HG02588 (cell line): Measurements from ENCODE around the gene MICAL2.

Experiments used
- ATAC-seq: cut with Tn5 transposase; IDR thresholded peaks from one replicate; pipeline ENCODE4 v1.9.1; 2021; ENCODE audit warnings: mild to moderate bottlenecking, moderate library complexity; ENCODE audit not compliant: unreplicated experiment

The MICAL2 gene

GRCh38 chr11:12223771-12224536, 113.6 kb downstream of the MICAL2 start:
- no peak for ATAC-seq

GRCh38 chr11:12224537-12224893, 114.1 kb downstream of the MICAL2 start:
- peak; percentile 96 for ATAC-seq

GRCh38 chr11:12225046-12225739, 114.8 kb downstream of the MICAL2 start:
- ATAC-seq: no peak

GRCh38 chr11:12226093-12226492, 115.7 kb downstream of the MICAL2 start:
- ATAC-seq: no peak

- no peak for ATAC-seq
These were observed 119.2 kb downstream of the MICAL2 start for GRCh38 chr11:12229450-12230229.

- ATAC-seq: no peak
These were observed 121.8 kb downstream of the MICAL2 start for GRCh38 chr11:12232160-12232559.

GRCh38 chr11:12232817-12233601, 122.6 kb downstream of the MICAL2 start:
- no peak for ATAC-seq

- no peak for ATAC-seq
These were observed 123.2 kb downstream of the MICAL2 start for GRCh38 chr11:12233602-12233925.

- ATAC-seq: no peak
These were observed 123.8 kb downstream of the MICAL2 start for GRCh38 chr11:12234221-12234620.

- no peak for ATAC-seq
These were observed 124.7 kb downstream of the MICAL2 start for GRCh38 chr11:12235080-12235479.

GRCh38 chr11:12235553-12235946, 125.2 kb downstream of the MICAL2 start:
- ATAC-seq: no peak

- peak; percentile 52 for ATAC-seq
These were observed 125.8 kb downstream of the MICAL2 start for GRCh38 chr11:12235947-12236743.

GRCh38 chr11:12236744-12237101, 126.3 kb downstream of the MICAL2 start:
- ATAC-seq: no peak

- no peak for ATAC-seq
These were observed 127.0 kb downstream of the MICAL2 start for GRCh38 chr11:12237381-12237784.

GRCh38 chr11:12238420-12238819, 128.0 kb downstream of the MICAL2 start:
- ATAC-seq: no peak

GRCh38 chr11:12239396-12239795, 129.0 kb downstream of the MICAL2 start:
- ATAC-seq: no peak

GRCh38 chr11:12239804-12240371, 129.5 kb downstream of the MICAL2 start:
- ATAC-seq: no peak

GRCh38 chr11:12240677-12241076, 130.3 kb downstream of the MICAL2 start:
- ATAC-seq: no peak

- ATAC-seq: no peak
These were observed 131.0 kb downstream of the MICAL2 start for GRCh38 chr11:12241401-12241800.
